Heart right ventricle (tissue), 16 donors: Measurements from ENCODE around the gene SDCCAG8. TPM values are rescaled to one million over a fixed set of nuclear protein-coding genes. Genes with fewer than 3 reads are reported as not detected.

Experiments
- ATAC-seq, 8 donors: fragments of 200-7000 bp; cut with Tn5 transposase; one replicate each; pipeline ENCODE4 v1.9.1; 2020; ENCODE audit warnings: mild to moderate bottlenecking in 8 of 8, moderate library complexity in 8 of 8, moderate number of reproducible peaks in 1 of 8
- DNase-seq, 2 donors: peaks; one replicate each; pipeline ENCODE4 v3.0.0-alpha.2; 2020
- H3K27ac ChIP-seq, 10 donors: fragments of 200-600 bp; sonication (generic) in 2 of 10; one replicate each; pipeline versions ENCODE4 v1.5.0 to v1.8.0; 2020 to 2022; ENCODE audit warnings: mild to moderate bottlenecking in 3 of 10
- H3K27me3 ChIP-seq, 7 donors: fragments of 200-600 bp; one replicate each; pipeline ENCODE4 v1.8.0; 2021 to 2022; ENCODE audit warnings: mild to moderate bottlenecking in 2 of 7
- H3K36me3 ChIP-seq, 9 donors: fragments of 200-600 bp; sonication (generic) in 1 of 9; one replicate each; pipeline versions ENCODE4 v1.5.0 to v1.8.0; 2020 to 2022; ENCODE audit warnings: mild to moderate bottlenecking in 2 of 9
- H3K4me1 ChIP-seq, 9 donors: fragments of 200-600 bp; sonication (generic) in 1 of 9; one replicate each; pipeline versions ENCODE4 v1.5.0 to v1.8.0; 2020 to 2022; ENCODE audit warnings: mild to moderate bottlenecking in 4 of 9
- H3K4me3 ChIP-seq, 10 donors: fragments of 200-600 bp; sonication (generic) in 2 of 10; one replicate each; pipeline versions ENCODE4 v1.5.0 to v1.8.0; 2020 to 2022; ENCODE audit warnings: mild to moderate bottlenecking in 7 of 10, moderate library complexity in 2 of 10
- H3K9me3 ChIP-seq, 11 donors: fragments of 200-600 bp in 10 of 11; sonication (generic) in 2 of 11; one replicate each; pipeline versions ENCODE4 v1.5.0 to v1.8.0; 2013 to 2022; ENCODE audit warnings: mild to moderate bottlenecking in 2 of 11, control low read depth in 1 of 11, moderate library complexity in 1 of 11
- WGBS, 2 donors: extraction: QIAGEN DNeasy Blood & Tissue Kit; methylation state at CpG; one replicate each; pipeline ENCODE4 v1.1.7; 2013; ENCODE audit warnings: inconsistent platforms in 1 of 2; 5-methylcytosine and 5-hydroxymethylcytosine counted together
- intact Hi-C, 10 donors: fragments of 100-400 bp; cut with DNase I; formaldehyde crosslinking; loops; one replicate each; pipeline versions ENCODE4 v1.11.1 to v1.14.2; 2022
- polyA plus RNA-seq, 2 donors: library from polyadenylated mRNA; stranded (reverse); fragments of 200-250 nt; gene quantifications; one replicate each; pipeline ENCODE4 v1.2.3, GENCODE V29; 2013
- total RNA-seq, 10 donors: library from RNA; stranded (reverse); fragmentation: NEBNext Ultra II Directional in 3 of 10; extraction: Animal tissue kit (Norgen Biotek cat#: 25700) in 3 of 10; gene quantifications; one replicate each; pipeline versions ENCODE4 v1.2.1 to v1.2.4, GENCODE V29; 2021 to 2023
- TF ChIP-seq, protein P1 (sequence below), 9 donors: fragments of 200-600 bp; sonication (generic) in 2 of 9; IDR thresholded peaks; one replicate each; pipeline versions ENCODE4 v1.5.0 to v1.8.0; 2021 to 2022; ENCODE audit warnings: antibody characterized with exemption in 9 of 9, mild to moderate bottlenecking in 5 of 9, moderate library complexity in 1 of 9
- donor health status: Arrhythmogenic right ventricular cardiomyopathy.
- donor health status: ischemic (EF 13 %, LVEDD 7.1; RV severe dilation, severe dysfunction).
- donor health status: healthy with polysubstance abuse.
- donor health status: DM: no; HTN: yes; CAD: no.
- donor health status: DM: no; HTN: no; CAD: no.
- donor health status: ischemic (EF 25% LVEDD 6.9; RV normal size, moderate dysfunction).
- donor health status: ischemic (EF 25% LVEDD 5.7; RV mildly dilated, moderate dysfunction).
- donor health status: healthy.
- donor health status: DM: yes; HTN: yes; CAD: no.
- donor health status: Ischemic cardiomyopathy.
- donor health status: ischemic (EF 35%, LVEDD 5.7; RV mildly dilated, moderate dysfunction).
- donor health status: nonischemic (EF 11% LVEDD 7.7; RV severe dilation, severe dysfunction).
- donor health status: DM: yes; HTN: yes; CAD: no.
- donor health status: PGD.
- donor health status: ischemic (EF 29% LVEDD 5.4; RV normal size, mild dysfunction).
- donor health status: nonischemic (EF 23%, LVEDD 6.1; RV moderate dilation, normal function).

Gene SDCCAG8
- total and polyA plus RNA-seq, 12 donors: 7.7 to 37.1 (median 26.3) TPM

DNA sequence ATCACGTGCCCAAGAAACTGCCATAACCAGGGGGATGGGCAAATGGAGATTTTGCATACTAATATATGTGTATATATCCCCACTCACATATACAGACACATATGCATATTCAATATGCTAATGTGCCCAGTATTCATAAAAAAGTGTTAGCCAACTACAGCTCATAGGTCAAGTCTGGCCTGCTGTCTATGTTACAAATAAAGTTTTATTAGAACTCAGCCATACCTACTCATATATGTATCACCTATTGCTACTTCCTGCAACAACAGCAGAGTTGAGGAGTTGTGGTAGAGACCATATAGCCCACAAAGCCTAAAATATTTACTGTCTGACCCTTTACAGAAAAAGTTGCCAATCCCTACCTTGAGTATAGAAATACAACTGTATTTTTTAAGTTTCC is 93.3 kb downstream of the SDCCAG8 start:
- intact Hi-C loops: loop anchor here in 3 of 10 donors (10.0 kb wide), 2 partner anchors 406 to 706 kb away; partner anchors contain the start of gene ZBTB18 (in 1 of the 3)
- TF ChIP-seq, protein P1, sequence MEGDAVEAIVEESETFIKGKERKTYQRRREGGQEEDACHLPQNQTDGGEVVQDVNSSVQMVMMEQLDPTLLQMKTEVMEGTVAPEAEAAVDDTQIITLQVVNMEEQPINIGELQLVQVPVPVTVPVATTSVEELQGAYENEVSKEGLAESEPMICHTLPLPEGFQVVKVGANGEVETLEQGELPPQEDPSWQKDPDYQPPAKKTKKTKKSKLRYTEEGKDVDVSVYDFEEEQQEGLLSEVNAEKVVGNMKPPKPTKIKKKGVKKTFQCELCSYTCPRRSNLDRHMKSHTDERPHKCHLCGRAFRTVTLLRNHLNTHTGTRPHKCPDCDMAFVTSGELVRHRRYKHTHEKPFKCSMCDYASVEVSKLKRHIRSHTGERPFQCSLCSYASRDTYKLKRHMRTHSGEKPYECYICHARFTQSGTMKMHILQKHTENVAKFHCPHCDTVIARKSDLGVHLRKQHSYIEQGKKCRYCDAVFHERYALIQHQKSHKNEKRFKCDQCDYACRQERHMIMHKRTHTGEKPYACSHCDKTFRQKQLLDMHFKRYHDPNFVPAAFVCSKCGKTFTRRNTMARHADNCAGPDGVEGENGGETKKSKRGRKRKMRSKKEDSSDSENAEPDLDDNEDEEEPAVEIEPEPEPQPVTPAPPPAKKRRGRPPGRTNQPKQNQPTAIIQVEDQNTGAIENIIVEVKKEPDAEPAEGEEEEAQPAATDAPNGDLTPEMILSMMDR (IDR thresholded peaks at IDR 0.05): no peak
- Histone ChIP-seq H3K9me3 (no peaks in the 10 kb centered on the region), H3K36me3 (peaks cover 0 to 69% (median 10%) of the 10 kb centered on the region in 9 donors), H3K27ac (no peak overlapping the region), H3K27me3 (no peaks in the 10 kb centered on the region), H3K4me1 (peaks cover 0 to 11% (median 2%) of the 10 kb centered on the region in 9 donors), H3K4me3 (no peak overlapping the region)
- 98 to 100% methylated on average over 1 of the region's 1 CpG for WGBS, 2 donors
- DNase-seq: no peak
- no peak for ATAC-seq

DNA sequence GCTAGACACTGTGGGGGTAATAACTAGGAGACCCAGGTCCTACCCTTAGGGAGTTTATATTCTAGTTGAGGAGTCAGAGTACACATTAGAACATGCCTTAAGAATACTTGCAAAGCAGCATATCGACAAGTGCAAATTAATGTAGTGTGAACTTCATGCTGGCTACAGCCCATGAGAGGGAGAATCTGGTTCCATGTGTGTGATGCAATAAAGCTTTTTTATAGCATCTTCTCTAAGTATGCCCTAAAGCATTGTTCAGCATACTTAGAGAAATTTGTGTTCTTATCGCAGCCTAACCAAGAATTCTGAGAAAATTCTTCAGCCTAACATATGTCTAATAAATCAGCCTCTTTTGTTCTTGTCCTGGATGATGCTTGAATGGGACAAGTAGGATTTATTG is 95.5 kb downstream of the SDCCAG8 start:
- no peak for DNase-seq
- ATAC-seq: no peak
- TF ChIP-seq, protein P1 (IDR thresholded peaks at IDR 0.05): no peak
- H3K9me3 ChIP-seq: no peaks in the 10 kb centered on the region
- H3K27me3 ChIP-seq: no peaks in the 10 kb centered on the region
- 96 to 98% methylated on average over 2 of the region's 2 CpGs for WGBS, 2 donors
- peaks cover 0 to 48% (median 10%) of the 10 kb centered on the region in 9 donors for H3K36me3 ChIP-seq
- intact Hi-C loops: loop anchor here in 2 of 10 donors (5.0 kb wide), 2 partner anchors 396 to 921 kb away; no protein-coding TSS in a partner anchor
- no peak overlapping the region for H3K27ac ChIP-seq
- H3K4me1 ChIP-seq: peaks cover 0 to 16% (median 5%) of the 10 kb centered on the region in 9 donors
- H3K4me3 ChIP-seq: no peak overlapping the region

DNA sequence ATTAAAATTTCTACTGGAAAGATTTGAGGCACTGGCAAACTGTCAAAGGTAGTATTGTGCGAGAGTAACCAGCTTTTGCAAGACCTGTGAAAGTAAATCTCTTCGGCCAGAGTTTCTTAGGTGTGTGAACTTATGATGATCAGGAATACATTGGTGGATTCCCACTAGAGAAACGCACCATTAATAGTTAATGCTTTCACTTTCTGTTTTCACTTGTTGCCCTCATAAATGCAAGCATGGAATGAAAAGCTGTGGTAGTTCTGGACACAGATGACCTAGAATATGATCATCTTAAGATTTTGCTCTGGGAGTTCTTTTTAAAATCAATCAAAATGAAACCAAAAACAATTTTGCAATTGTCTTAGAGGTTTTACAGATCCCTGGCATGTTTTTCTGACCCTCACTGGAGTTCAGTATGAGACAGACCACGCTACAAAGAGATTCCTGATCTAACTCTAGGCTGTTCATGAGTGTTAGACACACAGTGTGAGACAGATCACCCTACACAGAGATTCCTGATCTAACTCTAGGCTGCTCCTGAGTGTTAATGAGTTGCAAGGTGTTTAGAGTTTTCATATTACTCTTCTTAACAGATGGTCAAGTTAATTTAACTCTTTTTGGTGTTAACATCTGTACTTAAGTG is 98.8 kb downstream of the SDCCAG8 start:
- ATAC-seq (peak in 5 of 8 donors; percentile 47 to 76 (median 62)), DNase-seq (no peak)
- Histone ChIP-seq H3K4me1 (peaks cover 0 to 16% (median 5%) of the 10 kb centered on the region in 9 donors), H3K4me3 (peak overlapping the region in 8 of 10 donors; percentile 17 to 46 (median 36)), H3K27ac (peak overlapping the region in 5 of 10 donors; percentile 7 to 59 (median 41)), H3K27me3 (no peaks in the 10 kb centered on the region), H3K36me3 (peaks cover 0 to 38% (median 7%) of the 10 kb centered on the region in 9 donors), H3K9me3 (no peaks in the 10 kb centered on the region)
- TF ChIP-seq, protein P1 (IDR thresholded peaks at IDR 0.05): no peak
- 37 to 59% methylated on average over 4 of the region's 4 CpGs for WGBS, 2 donors
- intact Hi-C loops: loop anchor here in 3 of 10 donors (5.0 kb wide), 3 partner anchors 393 to 918 kb away; no protein-coding TSS in a partner anchor

DNA sequence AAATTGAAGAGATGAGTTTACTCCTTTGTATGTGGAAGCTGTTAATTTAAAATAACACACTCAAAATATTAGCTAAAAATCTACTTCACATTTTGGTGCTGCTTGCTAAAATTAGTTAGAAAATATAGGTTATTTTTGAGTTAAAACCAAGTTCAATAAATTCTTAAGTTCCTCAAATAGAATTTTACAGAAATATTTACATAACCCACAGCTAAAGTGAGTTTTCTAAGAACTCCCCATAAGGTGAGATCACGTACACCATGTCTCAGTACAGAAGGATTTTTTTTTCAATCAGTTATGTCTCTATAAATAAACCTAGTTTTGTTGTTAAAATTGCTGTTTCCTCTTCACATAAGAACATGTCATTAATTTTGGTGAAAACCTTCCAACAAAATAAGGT is 108.0 kb downstream of the SDCCAG8 start:
- ATAC-seq: no peak
- Histone ChIP-seq H3K27ac (no peak overlapping the region), H3K36me3 (peaks cover 0 to 38% (median 5%) of the 10 kb centered on the region in 9 donors), H3K27me3 (no peaks in the 10 kb centered on the region), H3K4me3 (no peak overlapping the region), H3K9me3 (no peaks in the 10 kb centered on the region), H3K4me1 (no peaks in the 10 kb centered on the region)
- WGBS, 2 donors: 97 to 98% methylated on average over 1 of the region's 1 CpG
- DNase-seq: no peak
- TF ChIP-seq, protein P1 (IDR thresholded peaks at IDR 0.05): no peak
- intact Hi-C loops: no loop called here
